Adrenal gland (tissue), 12 donors: ENCODE data around the gene ACOT6. TPM values are rescaled to one million over a fixed set of nuclear protein-coding genes. Genes with fewer than 3 reads are reported as not detected.

Experiments used
- DNase-seq, 7 donors: peaks; one replicate each; pipeline ENCODE4 v3.0.0-alpha.2; 2019 to 2020
- H3K27ac ChIP-seq, 5 donors: fragments of 200-600 bp; sonication (generic) in 4 of 5; 1 replicate in 3 of 5; 2 replicates in 2 of 5; pipeline versions ENCODE4 v1.5.1 to v1.8.0; 2016 to 2020; ENCODE audit warnings: mild to moderate bottlenecking in 1 of 5
- H3K27me3 ChIP-seq: fragments of 200-600 bp; 2 replicates; pipeline ENCODE4 v1.8.0; 2021
- H3K36me3 ChIP-seq, 2 donors: fragments of 200-600 bp; replicated peaks in 1 of 2; 1 replicate in 1 of 2; 2 replicates in 1 of 2; pipeline versions ENCODE4 v1.5.1 to v1.8.0; 2018 to 2022
- H3K4me1 ChIP-seq, 2 donors: fragments of 200-600 bp; replicated peaks in 1 of 2; 1 replicate in 1 of 2; 2 replicates in 1 of 2; pipeline versions ENCODE4 v1.5.1 to v1.8.0; 2018 to 2021
- H3K4me3 ChIP-seq, 4 donors: fragments of 200-600 bp; sonication (generic) in 3 of 4; one replicate each; pipeline ENCODE4 v1.5.1; 2016 to 2018
- H3K9me3 ChIP-seq, 3 donors: fragments of 200-600 bp; sonication (generic) in 1 of 3; replicated peaks in 1 of 3; 1 replicate in 2 of 3; 2 replicates in 1 of 3; pipeline versions ENCODE4 v1.5.1 to v1.8.0; 2016 to 2021
- CTCF ChIP-seq, 6 experiments: fragments of 450-650 bp in 4 of 6; fragments of 200-600 bp in 2 of 6; sonication (generic) in 1 of 6; IDR thresholded peaks; 1 replicate in 5 of 6; 2 replicates in 1 of 6; pipeline versions ENCODE4 v1.5.1 to v1.8.0; 2016 to 2021; ENCODE audit warnings: antibody characterized with exemption in 6 of 6, mild to moderate bottlenecking in 2 of 6, moderate library complexity in 1 of 6
- POLR2A ChIP-seq, 2 donors: fragments of 450-650 bp; IDR thresholded peaks; one replicate each; pipeline ENCODE4 v1.6.1; 2017; ENCODE audit warnings: antibody characterized with exemption in 2 of 2, mild to moderate bottlenecking in 2 of 2, moderate library complexity in 1 of 2
- WGBS, 4 donors: extraction: QIAGEN DNeasy Blood & Tissue Kit in 2 of 4; methylation state at CpG; one replicate each; pipeline versions ENCODE4 v1.1.5 to v1.1.7; 2013 to 2017; 5-methylcytosine and 5-hydroxymethylcytosine counted together
- intact Hi-C, 2 donors: fragments of 100-400 bp; cut with DNase I; formaldehyde crosslinking; loops; one replicate each; pipeline versions ENCODE4 v1.14.1 to v1.15.0; 2022 to 2023
- polyA plus RNA-seq, 3 donors: library from polyadenylated mRNA; stranded (reverse); fragments of 200-250 nt in 2 of 3; fragments of 350-450 nt in 1 of 3; fragmentation: Illumina TruSeq in 1 of 3; extraction: RNeasy Lipid Tissue Mini Kit (QIAGEN cat#74804) in 1 of 3; gene quantifications; one replicate each; pipeline ENCODE4 v1.2.3, GENCODE V29; 2013 to 2014
- total RNA-seq, 9 donors: library from RNA; depleted of rRNA in 4 of 9; stranded (reverse); fragments of >200 nt in 4 of 9; fragments of 120-200 nt in 1 of 9; fragmentation: NEBNext Ultra II Directional in 1 of 9; extraction: Animal tissue kit (Norgen Biotek cat#: 25700) in 1 of 9; gene quantifications; one replicate each; pipeline versions ENCODE4 v1.1.0 to v1.2.4, GENCODE V29; 2013 to 2023
- donor health status: healthy with polysubstance abuse.
- donor health status: Bipolar disorder and iron deficiency.
- donor health status: DM: yes; HTN: yes; CAD: no.
- donor health status: DM: no; HTN: no; CAD: no.
- donor health status: DM: no; HTN: no; CAD: no.
- donor health status: DM: yes; HTN: yes; CAD: no.

Gene ACOT6
- total and polyA plus RNA-seq, 12 donors, result 0.17 TPM; not detected in 11

- Histone ChIP-seq H3K27ac (no peak overlapping the region), H3K27me3 (no peaks in the 10 kb centered on the region), H3K4me3 (no peak overlapping the region), H3K4me1 (no peaks in the 10 kb centered on the region), H3K9me3 (no peaks in the 10 kb centered on the region), H3K36me3 (no peaks in the 10 kb centered on the region)
- WGBS, 4 donors, result 93 to 96% (median 94%) methylated on average over 3 of the region's 3 CpGs
- DNase-seq, result no peak
- intact Hi-C loops, result no loop called here
- TF ChIP-seq CTCF (IDR thresholded peaks at IDR 0.05) (no peak), POLR2A (IDR thresholded peaks at IDR 0.05) (no peak)
Observed at GRCh38 chr14:73606271-73606670, 6.0 kb upstream of the ACOT6 start.

GRCh38 chr14:73607241-73607640 is 5.1 kb upstream of the ACOT6 start:
- intact Hi-C loops, result no loop called here
- H3K4me3 ChIP-seq, result no peak overlapping the region
- H3K9me3 ChIP-seq, result no peaks in the 10 kb centered on the region
- TF ChIP-seq CTCF (IDR thresholded peaks at IDR 0.05) (no peak), POLR2A (IDR thresholded peaks at IDR 0.05) (no peak)
- no peak for DNase-seq
- H3K36me3 ChIP-seq, result no peaks in the 10 kb centered on the region
- H3K4me1 ChIP-seq, result no peaks in the 10 kb centered on the region
- H3K27ac ChIP-seq, result no peak overlapping the region
- H3K27me3 ChIP-seq, result no peaks in the 10 kb centered on the region
- WGBS, 4 donors, result 90 to 100% (median 96%) methylated on average over 1 of the region's 1 CpG

GRCh38 chr14:73610687-73611086 is 1.6 kb upstream of the ACOT6 start:
- Histone ChIP-seq H3K4me3 (no peak overlapping the region), H3K36me3 (no peaks in the 10 kb centered on the region), H3K4me1 (peaks cover 0 to 4% of the 10 kb centered on the region in 2 donors), H3K9me3 (no peaks in the 10 kb centered on the region), H3K27me3 (no peaks in the 10 kb centered on the region), H3K27ac (no peak overlapping the region)
- WGBS, 4 donors, result 37 to 59% (median 41%) methylated on average over 2 of the region's 2 CpGs
- DNase-seq, result peak in 1 of 7 donors; percentile 8
- no peak for TF ChIP-seq POLR2A (IDR thresholded peaks at IDR 0.05)
- TF ChIP-seq CTCF (IDR thresholded peaks at IDR 0.05), result no peak
- intact Hi-C loops, result no loop called here

- peak overlapping the region in 3 of 5 donors; percentile 74 to 84 (median 81) for H3K27ac ChIP-seq
Observed at GRCh38 chr14:73613046-73613383, 698 bp downstream of the ACOT6 start.

More at GRCh38 chr14:73613046-73613383, 698 bp downstream of the ACOT6 start:
- H3K36me3 ChIP-seq, result no peaks in the 10 kb centered on the region
- peak overlapping the region in 3 of 4 donors; percentile 33 to 62 (median 47) for H3K4me3 ChIP-seq
- no peak for TF ChIP-seq POLR2A (IDR thresholded peaks at IDR 0.05)
- no peak for TF ChIP-seq CTCF (IDR thresholded peaks at IDR 0.05)
- peaks cover 0 to 4% of the 10 kb centered on the region in 2 donors for H3K4me1 ChIP-seq
- DNase-seq, result peak in 1 of 7 donors; percentile 31
- H3K9me3 ChIP-seq, result no peaks in the 10 kb centered on the region
- intact Hi-C loops, result no loop called here
- H3K27me3 ChIP-seq, result no peaks in the 10 kb centered on the region
- 1 to 9% (median 2%) methylated on average over 7 to 13 of the region's 13 CpGs for WGBS, 4 donors
